H1 (cell line): ENCODE measurements around the gene TMEM245. TPM values are rescaled to one million over a fixed set of nuclear protein-coding genes. Genes with fewer than 3 reads are reported as not detected.

ENCODE experiments used
- CTCF ChIA-PET: fragments of 300-600 bp; sonication (Branson Sonifier 250); formaldehyde crosslinking; loops from one replicate; lab custom pipeline; 2021; ENCODE audit not compliant: partially characterized antibody; lab: Charles Lee
- POLR2A ChIA-PET: fragments of 300-600 bp; sonication (Branson Sonifier 250); formaldehyde crosslinking; loops from one replicate; lab custom pipeline; 2021; ENCODE audit warnings: inconsistent platforms; ENCODE audit not compliant: partially characterized antibody; lab: Charles Lee
- DNase-seq, 2 experiments: peaks; one replicate each; pipeline versions ENCODE4 v3.0.0 to v3.0.0-alpha.2; 2010 to 2022; ENCODE audit warnings: low spot score in 2 of 2, low read depth in 1 of 2, mixed read lengths in 1 of 2
- FAIRE-seq: peaks from 2 replicates; lab custom pipeline; 2011; peaks lifted over from hg19 to GRCh38; lab: Jason Lieb, UNC
- H2AFZ ChIP-seq: 2 replicates; pipeline ENCODE4 v1.8.1; 2012; ENCODE audit warnings: low read length, inconsistent platforms
- H2AK5ac ChIP-seq: 2 replicates; pipeline ENCODE4 v1.6.1; 2013; ENCODE audit warnings: low read depth, low read length
- H2BK120ac ChIP-seq: replicated peaks from 2 replicates; pipeline ENCODE3; 2013; ENCODE audit warnings: low read depth, low read length, inconsistent platforms
- H2BK12ac ChIP-seq: 2 replicates; pipeline ENCODE4 v1.6.1; 2013; ENCODE audit warnings: low read depth, low read length
- H2BK15ac ChIP-seq: 2 replicates; pipeline ENCODE4 v1.6.1; 2013; ENCODE audit warnings: low read length
- H2BK20ac ChIP-seq: 2 replicates; pipeline ENCODE4 v1.6.1; 2013; ENCODE audit warnings: low read length
- H2BK5ac ChIP-seq: 2 replicates; pipeline ENCODE4 v1.6.1; 2013; ENCODE audit warnings: low read depth, low read length
- H3K14ac ChIP-seq: 2 replicates; pipeline ENCODE4 v1.6.1; 2013; ENCODE audit warnings: inconsistent platforms; ENCODE audit not compliant: insufficient read length
- H3K18ac ChIP-seq: 2 replicates; pipeline ENCODE4 v1.6.1; 2013; ENCODE audit warnings: low read length; ENCODE audit errors: extremely low read depth
- H3K23ac ChIP-seq: 2 replicates; pipeline ENCODE4 v1.6.1; 2013; ENCODE audit warnings: inconsistent platforms; ENCODE audit not compliant: insufficient read length
- H3K23me2 ChIP-seq: 2 replicates; pipeline ENCODE4 v1.6.1; 2013; ENCODE audit warnings: low read depth, low read length
- H3K27ac ChIP-seq: 2 replicates; pipeline ENCODE4 v1.6.1; 2011; ENCODE audit warnings: low read depth, low read length, inconsistent platforms
- H3K27me3 ChIP-seq, 4 experiments: replicated peaks in 1 of 4; 1 replicate in 1 of 4; 2 replicates in 3 of 4; pipeline versions ENCODE4 v1.6.1 to v1.8.1; 2011 to 2013; ENCODE audit warnings: low read length in 3 of 4, mild to moderate bottlenecking in 3 of 4, inconsistent platforms in 2 of 4, mixed read lengths in 2 of 4, moderate library complexity in 1 of 4; ENCODE audit not compliant: control insufficient read depth in 3 of 4, insufficient read depth in 3 of 4; ENCODE audit errors: extremely low read depth in 1 of 4
- H3K36me3 ChIP-seq, 4 experiments: 2 replicates each; pipeline versions ENCODE4 v1.6.1 to v1.8.1; 2011 to 2013; ENCODE audit warnings: mild to moderate bottlenecking in 4 of 4, low read length in 3 of 4, moderate library complexity in 2 of 4, control low read depth in 1 of 4, inconsistent platforms in 1 of 4; ENCODE audit not compliant: insufficient read depth in 4 of 4, control insufficient read depth in 2 of 4
- H3K4ac ChIP-seq: replicated peaks from 2 replicates; pipeline ENCODE3; 2013; ENCODE audit warnings: low read length, low read depth, mixed read lengths, inconsistent platforms; ENCODE audit not compliant: insufficient read length
- H3K4me1 ChIP-seq, 4 experiments: replicated peaks in 1 of 4; 1 replicate in 1 of 4; 2 replicates in 3 of 4; pipeline versions ENCODE4 v1.6.1 to v1.8.1; 2011 to 2013; ENCODE audit warnings: low read length in 3 of 4, inconsistent platforms in 2 of 4, mixed read lengths in 1 of 4; ENCODE audit not compliant: insufficient read depth in 4 of 4, control insufficient read depth in 3 of 4
- H3K4me2 ChIP-seq, 2 experiments: 2 replicates each; pipeline versions ENCODE4 v1.6.1 to v1.8.1; 2011 to 2013; ENCODE audit warnings: low read depth in 2 of 2, low read length in 2 of 2, control low read depth in 1 of 2, inconsistent platforms in 1 of 2, mild to moderate bottlenecking in 1 of 2; ENCODE audit not compliant: insufficient read depth in 1 of 2
- H3K4me3 ChIP-seq, 4 experiments: fragments of 200-600, 300-600 bp in 1 of 4; sonication (generic), shearing (Covaris generic), sonication (Bioruptor Twin) in 1 of 4; 2 replicates each; pipeline versions ENCODE4 v1.5.1 to v1.8.1; 2011 to 2016; ENCODE audit warnings: low read length in 4 of 4, low read depth in 3 of 4, control low read depth in 2 of 4, inconsistent platforms in 2 of 4, mild to moderate bottlenecking in 2 of 4, mixed read lengths in 1 of 4, moderate library complexity in 1 of 4; ENCODE audit not compliant: insufficient read depth in 2 of 4; ENCODE audit errors: extremely low read depth in 1 of 4
- H3K56ac ChIP-seq: replicated peaks from 2 replicates; pipeline ENCODE3; 2013; ENCODE audit warnings: low read depth, mild to moderate bottlenecking, mixed read lengths, low read length, inconsistent platforms; ENCODE audit not compliant: insufficient read length
- H3K79me1 ChIP-seq: 2 replicates; pipeline ENCODE4 v1.6.1; 2013; ENCODE audit warnings: low read depth, low read length, control low read depth
- H3K79me2 ChIP-seq, 2 experiments: 2 replicates each; pipeline versions ENCODE4 v1.6.1 to v1.8.1; 2012 to 2013; ENCODE audit warnings: low read length in 2 of 2, mild to moderate bottlenecking in 2 of 2, inconsistent platforms in 1 of 2; ENCODE audit not compliant: insufficient read depth in 2 of 2, control insufficient read depth in 1 of 2
- H3K9ac ChIP-seq, 4 experiments: replicated peaks in 1 of 4; 1 replicate in 1 of 4; 2 replicates in 3 of 4; pipeline versions ENCODE4 v1.6.1 to v1.8.1; 2011 to 2013; ENCODE audit warnings: low read depth in 3 of 4, low read length in 3 of 4, control low read depth in 2 of 4, mild to moderate bottlenecking in 2 of 4, moderate library complexity in 2 of 4, inconsistent platforms in 1 of 4; ENCODE audit errors: extremely low read depth in 1 of 4
- H3K9me3 ChIP-seq, 2 experiments: 2 replicates each; pipeline versions ENCODE4 v1.6.1 to v1.8.1; 2012 to 2013; ENCODE audit warnings: mild to moderate bottlenecking in 2 of 2, moderate library complexity in 2 of 2, control low read depth in 1 of 2, inconsistent platforms in 1 of 2, low read depth in 1 of 2, low read length in 1 of 2, mixed read lengths in 1 of 2; ENCODE audit not compliant: insufficient read depth in 2 of 2
- H4K20me1 ChIP-seq, 2 experiments: replicated peaks in 1 of 2; 2 replicates each; pipeline versions ENCODE3 to v1.8.1; 2011 to 2013; ENCODE audit warnings: inconsistent platforms in 2 of 2, low read length in 2 of 2, mild to moderate bottlenecking in 1 of 2; ENCODE audit not compliant: insufficient read depth in 2 of 2, control insufficient read depth in 1 of 2
- H4K5ac ChIP-seq: 2 replicates; pipeline ENCODE4 v1.6.1; 2013; ENCODE audit warnings: low read length, low read depth, mixed read lengths, inconsistent platforms; ENCODE audit not compliant: insufficient read length
- H4K8ac ChIP-seq: 2 replicates; pipeline ENCODE4 v1.8.0; 2013; ENCODE audit warnings: mild to moderate bottlenecking, moderate library complexity, low read length, inconsistent platforms; ENCODE audit not compliant: insufficient read depth; ENCODE audit errors: extremely low read depth
- H4K91ac ChIP-seq: replicated peaks from 2 replicates; pipeline ENCODE3; 2013; ENCODE audit warnings: low read length, mixed read lengths, inconsistent platforms; ENCODE audit not compliant: insufficient read length
- BACH1 ChIP-seq: IDR thresholded peaks from 2 replicates; pipeline ENCODE4 v1.6.1; 2012; ENCODE audit warnings: low read length, improper control_type of control experiment
- CBX8 ChIP-seq: fragments of 300-800, 300-1000 bp; sonication (generic); IDR thresholded peaks from 2 replicates; pipeline ENCODE4 v1.7.1; 2016; ENCODE audit warnings: low read depth, low read length, borderline replicate concordance
- CREB1 ChIP-seq: IDR thresholded peaks from 2 replicates; pipeline ENCODE4 v1.6.1; 2012; ENCODE audit warnings: inconsistent platforms
- CTBP2 ChIP-seq: IDR thresholded peaks from 2 replicates; pipeline ENCODE4 v1.7.0; 2011; ENCODE audit warnings: borderline replicate concordance, mild to moderate bottlenecking, moderate library complexity, mixed read lengths, low read length; ENCODE audit not compliant: insufficient read depth, insufficient read length
- E2F6 ChIP-seq: IDR thresholded peaks from 2 replicates; pipeline ENCODE4 v1.6.1; 2012; ENCODE audit warnings: inconsistent platforms
- EGR1 ChIP-seq: IDR thresholded peaks from 2 replicates; pipeline ENCODE4 v1.6.1; 2011; ENCODE audit warnings: low read depth, low read length, borderline replicate concordance
- FOSL1 ChIP-seq: IDR thresholded peaks from 2 replicates; pipeline ENCODE4 v1.6.1; 2011; ENCODE audit warnings: mild to moderate bottlenecking, low read depth, low read length, moderate library complexity; ENCODE audit not compliant: insufficient read depth
- GTF2F1 ChIP-seq: IDR thresholded peaks from 2 replicates; pipeline ENCODE4 v1.6.1; 2012; ENCODE audit warnings: low read depth, low read length, improper control_type of control experiment, borderline replicate concordance
- POLR2AphosphoS5 ChIP-seq: IDR thresholded peaks from 2 replicates; pipeline ENCODE4 v1.6.1; 2011; ENCODE audit warnings: low read depth, low read length
- RAD21 ChIP-seq, 2 experiments: IDR thresholded peaks in 1 of 2; conservative IDR thresholded peaks in 1 of 2; 2 replicates each; pipeline ENCODE4 v1.6.1; 2011; ENCODE audit warnings: low read depth in 2 of 2, low read length in 2 of 2, improper control_type of control experiment in 1 of 2, inconsistent platforms in 1 of 2, mild to moderate bottlenecking in 1 of 2, moderate library complexity in 1 of 2
- SIN3A ChIP-seq, 2 experiments: IDR thresholded peaks in 1 of 2; conservative IDR thresholded peaks in 1 of 2; 2 replicates each; pipeline ENCODE4 v1.6.1; 2011 to 2012; ENCODE audit warnings: low read length in 2 of 2, improper control_type of control experiment in 1 of 2, low read depth in 1 of 2, mild to moderate bottlenecking in 1 of 2
- WGBS, 2 experiments: shearing (Covaris generic) in 1 of 2; methylation state at CpG; one replicate each; pipeline versions ENCODE4 v1.1.6 to v1.1.7; 2013 to 2015; ENCODE audit warnings: low lambda C conversion rate in 2 of 2, mixed read lengths in 2 of 2, inconsistent platforms in 1 of 2, low coverage in 1 of 2, missing lambda C conversion rate in 1 of 2; ENCODE audit not compliant: insufficient replicate concordance in 2 of 2, insufficient coverage in 1 of 2, insufficient read length in 1 of 2; ENCODE audit errors: extremely low coverage in 1 of 2, missing lambda C conversion rate in 1 of 2; 5-methylcytosine and 5-hydroxymethylcytosine counted together
- polyA plus RNA-seq, 7 experiments: library from polyadenylated mRNA; depleted of rRNA in 3 of 7; stranded (reverse) in 5 of 7; unstranded in 2 of 7; fragments of >200 nt in 5 of 7; fragments of 200-250 nt in 2 of 7; gene quantifications; 1 replicate in 5 of 7; 2 replicates in 1 of 7; 4 replicates in 1 of 7; pipeline versions ENCODE4 v1.2.1 to v1.2.3, GENCODE V29; 2011 to 2013; ENCODE audit warnings: missing spikeins in 2 of 7, mixed read lengths in 2 of 7
- total RNA-seq: library from RNA; stranded (reverse); fragmentation: NEBNext Ultra II Directional; extraction: Animal tissue kit (Norgen Biotek cat#: 25700); gene quantifications from 2 replicates; pipeline ENCODE4 v1.2.1, GENCODE V29; 2021
- TF ChIP-seq, protein P1 (sequence below): IDR thresholded peaks from 2 replicates; pipeline ENCODE4 v1.6.1; 2012; ENCODE audit warnings: inconsistent platforms

The TMEM245 gene
- total and polyA plus RNA-seq, 2 of the 8 experiments (the other 6 are each of a cell fraction or from before 2014, with no cell fraction given) = 44.3 to 45.8 TPM

GRCh38 chr9:109072821-109073435 lies 46.8 kb downstream of the TMEM245 start:
- no peak overlapping the region for H3K56ac ChIP-seq
- H2AFZ ChIP-seq = no peak overlapping the region
- no peak overlapping the region for H2BK15ac ChIP-seq
- H2AK5ac ChIP-seq = no peak overlapping the region
- H2BK12ac ChIP-seq = no peak overlapping the region
- no peaks in the 10 kb centered on the region for H3K79me1 ChIP-seq
- H4K8ac ChIP-seq = no peak overlapping the region
- no peak overlapping the region for H3K23ac ChIP-seq
- no peaks in the 10 kb centered on the region for H3K27me3 ChIP-seq
- H3K4me1 ChIP-seq = no peaks in the 10 kb centered on the region
- H2BK20ac ChIP-seq = no peak overlapping the region
- no peak overlapping the region for H3K27ac ChIP-seq
- no peaks in the 10 kb centered on the region for H3K9me3 ChIP-seq
- no peak overlapping the region for H3K4me2 ChIP-seq
- no peak overlapping the region for H3K9ac ChIP-seq
- 85% methylated on average over 2 of the region's 2 CpGs; no CpG with 5 or more reads in 1 of the 2 experiments for WGBS, 2 experiments
- no peak overlapping the region for H3K4me3 ChIP-seq
- H3K4ac ChIP-seq = no peak overlapping the region
- no peak overlapping the region for H3K14ac ChIP-seq
- no peak for DNase-seq
- ChIA-PET POLR2A (interaction anchor here (1.2 kb wide), 1 partner anchor 10 kb away, joined by 3 read pairs; no protein-coding TSS in a partner anchor), CTCF (interaction anchor here (1.2 kb wide), 1 partner anchor 17 kb away, joined by 3 read pairs; no protein-coding TSS in a partner anchor)
- no peak overlapping the region for H2BK120ac ChIP-seq
- H4K5ac ChIP-seq = no peak overlapping the region
- H3K79me2 ChIP-seq = no peaks in the 10 kb centered on the region
- H3K18ac ChIP-seq = no peak overlapping the region
- H3K36me3 ChIP-seq = peaks cover 4 to 50% (median 31%) of the 10 kb centered on the region in 4 experiments
- H4K20me1 ChIP-seq = peaks cover 0 to 1% of the 10 kb centered on the region in 2 experiments
- no peaks in the 10 kb centered on the region for H3K23me2 ChIP-seq
- no peak overlapping the region for H2BK5ac ChIP-seq
- no peak overlapping the region for H4K91ac ChIP-seq
- FAIRE-seq = no peak
- TF ChIP-seq, protein P1, sequence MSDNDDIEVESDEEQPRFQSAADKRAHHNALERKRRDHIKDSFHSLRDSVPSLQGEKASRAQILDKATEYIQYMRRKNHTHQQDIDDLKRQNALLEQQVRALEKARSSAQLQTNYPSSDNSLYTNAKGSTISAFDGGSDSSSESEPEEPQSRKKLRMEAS = no peak
- TF ChIP-seq RAD21 (IDR thresholded peaks at IDR 0.05 in 1 of 2, conservative IDR thresholded peaks at IDR 0.05 in 1 of 2; ENCODE audit: low read depth in 2 of 2, low read length in 2 of 2) = no peak
- TF ChIP-seq CTBP2 = no peak
- TF ChIP-seq POLR2AphosphoS5 = no peak
- TF ChIP-seq GTF2F1 = no peak
- TF ChIP-seq SIN3A (conservative IDR thresholded peaks at IDR 0.05 in 1 of 2, IDR thresholded peaks at IDR 0.05 in 1 of 2; ENCODE audit: low read depth in 1 of 2, low read length in 2 of 2) = no peak
- TF ChIP-seq FOSL1 = no peak
- no peak for TF ChIP-seq BACH1
- no peak for TF ChIP-seq EGR1
- TF ChIP-seq E2F6 = no peak
- no peak for TF ChIP-seq CREB1
- TF ChIP-seq CBX8 = no peak
